NCI-H345 (cell line): Measurements from ENCODE around the gene AGAP1.
"Not testable (repeated sequence)": the region's sequence is repeated elsewhere in the genome, so short reads cannot be mapped to it uniquely, and the experiment has no call there.

ENCODE experiments used
- DNase-seq: peaks from one replicate; lab custom pipeline; 2025; lab: John Stamatoyannopoulos, UW

The AGAP1 gene

DNA sequence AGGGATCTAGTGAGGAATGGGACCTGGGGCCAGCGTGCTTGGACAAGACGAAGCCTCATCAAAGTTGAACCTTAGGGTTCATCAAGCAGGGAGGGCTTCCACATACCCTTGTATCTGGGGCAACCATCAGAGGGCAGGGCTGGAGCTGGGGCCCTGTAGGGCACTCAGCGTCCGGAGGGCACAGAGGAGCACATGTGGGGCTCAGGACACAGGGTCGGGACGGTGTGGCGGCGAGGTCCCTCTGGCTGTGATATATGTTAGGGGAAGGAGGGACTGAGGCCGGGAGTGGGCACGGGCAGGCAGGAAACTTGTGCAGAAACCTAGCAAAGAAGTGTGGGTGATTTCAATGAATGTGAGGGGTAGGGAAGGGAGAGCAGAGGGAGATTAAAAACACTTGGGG lies 244.0 kb downstream of the AGAP1 start:
- no peak for DNase-seq

DNA sequence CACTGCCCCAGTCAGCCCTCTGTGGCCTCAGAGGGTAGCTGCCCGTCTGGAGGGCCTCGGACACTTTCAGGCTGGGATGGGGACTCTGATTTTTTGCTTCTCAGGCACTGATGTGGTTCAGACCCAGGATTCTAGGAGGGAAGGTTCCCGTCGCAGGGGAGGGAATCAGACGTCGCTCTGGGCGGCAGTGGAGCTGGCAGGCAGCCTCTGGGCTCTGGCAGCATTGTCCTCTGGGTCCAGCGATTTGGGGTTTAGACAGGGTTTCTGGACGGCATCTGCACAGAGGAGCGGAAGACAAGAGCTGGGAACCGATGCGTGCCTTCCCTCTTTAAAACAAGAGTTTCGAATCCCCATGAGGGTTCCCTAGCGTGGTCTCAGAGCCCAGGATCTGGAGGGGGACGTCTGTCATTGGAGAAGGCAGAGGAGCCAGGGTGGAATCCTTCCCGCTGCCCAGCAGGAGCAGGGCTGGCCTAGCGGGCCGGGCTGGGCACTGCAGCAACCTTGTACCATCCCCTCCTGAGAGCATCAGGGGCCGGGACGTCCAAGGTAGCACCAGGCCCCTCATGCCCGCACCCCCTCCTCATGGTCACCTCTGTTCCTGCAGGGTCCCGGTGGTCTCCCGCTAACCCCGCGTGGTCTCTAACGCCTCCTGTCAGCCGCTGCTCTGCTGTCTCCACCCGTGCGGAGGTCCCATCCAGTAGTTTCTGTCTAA lies 246.0 kb downstream of the AGAP1 start:
- DNase-seq: no peak

DNA sequence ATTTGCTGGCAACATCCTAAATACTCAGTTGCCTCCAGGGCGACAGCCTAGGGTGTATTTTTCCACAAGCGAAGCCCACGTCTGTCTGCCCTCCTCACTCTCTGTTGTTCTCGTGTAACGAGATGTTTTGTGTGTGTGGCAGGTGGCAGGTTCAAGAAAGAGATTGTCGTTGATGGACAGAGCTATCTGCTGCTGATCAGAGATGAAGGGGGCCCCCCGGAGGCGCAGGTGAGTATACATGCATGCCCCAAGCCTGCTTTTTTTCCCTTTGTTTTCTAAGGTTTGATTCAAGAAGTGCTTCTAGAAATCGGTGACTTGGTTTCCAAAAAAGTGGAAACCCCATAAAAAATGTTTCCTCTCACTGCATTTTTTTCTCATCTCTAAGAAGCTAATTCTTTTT lies 247.0 kb downstream of the AGAP1 start:
- DNase-seq: peak; percentile 67

DNA sequence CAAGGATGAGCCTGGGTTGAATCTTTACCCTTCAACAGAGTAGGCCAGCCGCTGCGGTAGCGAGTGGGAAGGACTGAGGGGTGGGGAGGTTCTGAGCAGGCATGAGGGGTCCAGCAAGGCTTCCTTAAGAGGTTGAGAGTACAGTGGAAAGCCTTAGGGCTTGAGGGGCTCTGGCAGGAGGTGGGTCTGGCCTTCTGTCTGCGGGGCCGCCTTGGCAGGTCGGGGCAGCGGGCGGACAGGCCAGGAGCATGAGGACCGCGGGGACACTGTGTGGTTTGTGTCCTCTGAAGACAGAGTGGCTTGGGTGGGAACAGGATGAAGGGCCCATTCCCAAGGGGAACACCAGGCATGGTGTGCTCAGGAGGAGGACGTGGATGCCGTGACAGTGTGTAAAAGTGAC lies 250.3 kb downstream of the AGAP1 start:
- no peak for DNase-seq

DNA sequence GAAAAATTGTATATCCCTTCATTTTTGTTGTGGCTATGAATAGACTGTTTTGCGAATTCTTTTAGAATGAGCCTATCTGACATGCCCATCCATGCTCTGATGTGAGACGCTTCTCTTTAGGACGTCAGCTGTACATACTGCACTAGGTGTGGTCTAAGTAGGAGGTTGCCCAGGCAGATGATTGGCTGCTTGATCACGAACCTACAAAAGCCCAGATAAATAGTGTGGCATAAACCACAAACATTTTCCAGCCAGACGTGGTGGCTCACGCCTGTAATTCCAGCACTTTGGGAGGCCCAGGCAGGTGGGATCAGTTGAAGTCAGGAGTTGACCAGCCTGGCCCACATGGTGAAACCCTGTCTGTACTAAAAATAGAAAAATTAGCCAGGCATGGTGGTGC lies 251.8 kb downstream of the AGAP1 start:
- DNase-seq: no peak

DNA sequence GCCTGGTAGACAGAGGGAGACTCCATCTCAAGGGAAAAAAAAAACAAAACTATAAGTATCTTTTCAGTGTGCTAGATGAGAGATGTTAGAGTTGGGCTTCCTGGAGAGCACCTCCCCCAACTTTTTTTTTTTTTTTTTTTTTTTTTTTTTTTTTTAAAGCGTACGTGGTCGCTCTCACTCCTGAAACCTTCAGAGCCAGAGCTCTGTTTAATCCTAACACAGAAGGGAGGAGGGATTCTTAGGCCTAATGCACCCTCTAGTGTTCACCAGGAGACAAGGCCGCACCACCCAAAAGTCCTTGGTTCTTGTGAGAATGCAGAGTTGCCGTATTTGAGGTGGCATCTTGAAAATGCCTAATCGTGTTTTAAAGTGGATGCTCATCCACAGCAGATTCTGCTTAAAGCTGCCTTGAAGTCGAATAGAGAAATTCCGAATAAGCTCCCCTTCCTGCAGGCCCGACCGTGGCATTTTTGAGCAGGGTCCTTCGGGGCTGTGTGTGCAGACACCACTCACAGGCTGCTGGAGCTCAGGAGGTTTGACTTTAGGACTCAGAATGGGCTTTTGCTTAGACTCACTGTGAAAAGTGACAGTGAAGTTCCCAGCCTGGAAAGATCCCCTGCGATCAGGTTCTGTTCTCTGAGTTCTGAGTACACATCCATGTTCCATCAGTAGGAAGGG lies 252.6 kb downstream of the AGAP1 start:
- peak; percentile 74 for DNase-seq

DNA sequence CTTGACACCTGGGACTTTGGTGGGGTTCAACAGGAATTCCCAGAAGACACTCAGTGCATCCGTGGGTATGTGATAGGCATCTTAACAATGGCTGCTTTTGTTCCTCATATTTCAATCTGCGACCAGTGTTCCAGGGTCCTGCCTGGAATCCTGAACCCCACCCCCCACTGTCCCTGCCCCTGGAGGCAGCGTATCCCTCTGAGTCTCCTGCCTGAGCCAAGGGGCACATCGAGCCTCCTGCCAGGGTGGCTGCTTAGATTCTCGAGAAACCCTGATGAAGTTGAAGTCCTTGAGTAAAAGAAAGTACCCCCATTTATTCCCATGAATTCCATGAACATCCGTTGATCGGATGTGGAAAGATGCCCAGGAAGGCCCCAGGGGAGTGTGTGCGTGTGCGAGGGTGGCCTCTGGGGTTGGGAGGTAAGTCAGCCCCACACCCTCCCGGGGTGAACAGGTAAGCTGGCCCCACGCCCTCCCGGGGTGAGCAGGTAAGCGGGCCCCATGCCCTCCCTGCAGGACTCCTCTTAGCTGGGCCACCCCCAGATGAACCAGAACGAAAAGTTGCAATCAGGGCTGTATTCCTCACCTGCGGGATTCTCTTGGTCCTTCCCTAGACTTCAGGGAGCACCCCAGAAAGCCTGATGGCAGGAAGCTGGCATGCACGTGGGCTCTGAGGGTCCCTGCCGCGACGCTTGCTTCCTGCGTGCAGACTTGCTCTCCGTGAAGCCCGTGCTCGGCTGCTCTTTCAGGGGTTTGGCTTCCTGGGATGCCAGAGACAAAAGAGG lies 253.3 kb downstream of the AGAP1 start:
- DNase-seq: no peak

DNA sequence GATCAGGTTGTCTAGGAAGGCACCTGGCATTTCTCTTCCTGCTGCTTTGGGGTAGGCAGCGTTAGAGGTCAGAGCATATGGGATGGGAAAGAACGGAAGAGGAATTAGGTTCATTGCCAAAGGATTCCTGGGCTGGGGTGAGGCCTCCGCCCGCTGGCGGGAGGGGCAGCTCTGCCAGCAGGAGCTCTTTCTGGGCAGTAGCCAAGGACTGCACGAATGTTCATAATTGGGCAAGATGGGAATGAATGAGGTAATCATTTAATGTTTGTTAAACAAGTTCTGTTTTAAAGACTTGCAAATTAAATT lies 253.9 kb downstream of the AGAP1 start:
- DNase-seq: no peak

DNA sequence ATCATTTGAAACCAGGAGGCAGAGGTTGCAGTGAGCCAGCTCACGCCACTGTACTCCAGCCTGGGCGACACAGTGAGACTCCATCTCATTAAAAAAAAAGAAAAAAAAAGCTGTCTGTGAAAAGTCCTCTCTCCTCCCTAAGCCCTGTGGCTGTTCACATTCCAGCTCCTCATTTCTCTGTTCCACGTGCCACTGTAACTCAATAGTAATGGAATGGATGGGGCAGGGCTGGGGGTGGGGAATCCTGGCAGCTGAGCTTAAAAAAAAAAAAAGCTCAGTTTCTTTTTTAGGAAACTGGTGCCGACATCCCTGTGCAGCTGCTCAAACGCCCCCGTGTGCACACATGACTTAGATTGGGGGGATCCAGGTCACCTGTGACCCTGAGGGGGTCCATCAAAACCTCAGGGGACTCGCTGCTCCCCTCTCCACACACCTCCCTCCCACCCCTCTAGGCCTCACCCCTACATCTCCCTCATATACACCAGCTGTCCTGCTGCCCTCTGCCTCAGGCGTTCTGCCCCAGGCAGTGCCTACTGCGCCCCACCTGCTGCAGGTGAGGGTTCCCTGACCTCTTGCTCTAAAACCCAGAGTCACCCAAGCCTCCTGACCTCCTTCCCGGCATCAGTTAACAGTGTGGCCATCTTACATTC lies 255.4 kb downstream of the AGAP1 start:
- DNase-seq: no peak

DNA sequence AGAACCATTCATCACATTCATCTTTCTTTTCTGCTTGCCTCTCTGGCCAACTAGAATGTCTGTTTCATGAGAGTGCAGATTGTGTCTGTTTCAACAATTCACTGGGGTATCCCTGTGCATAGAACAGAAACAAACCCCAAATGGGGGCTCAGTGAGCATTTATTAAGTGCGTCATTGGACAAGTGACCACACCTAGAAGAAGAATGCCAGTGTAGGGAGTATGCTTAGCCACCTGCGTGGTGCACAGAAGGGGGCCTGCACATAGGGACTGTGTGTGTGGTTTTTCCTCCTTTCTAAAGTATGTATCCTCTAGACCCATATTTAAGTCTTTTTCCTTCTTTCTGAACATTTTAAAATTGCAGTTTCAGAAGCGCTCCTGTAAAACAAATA lies 255.9 kb downstream of the AGAP1 start:
- DNase-seq: no peak

DNA sequence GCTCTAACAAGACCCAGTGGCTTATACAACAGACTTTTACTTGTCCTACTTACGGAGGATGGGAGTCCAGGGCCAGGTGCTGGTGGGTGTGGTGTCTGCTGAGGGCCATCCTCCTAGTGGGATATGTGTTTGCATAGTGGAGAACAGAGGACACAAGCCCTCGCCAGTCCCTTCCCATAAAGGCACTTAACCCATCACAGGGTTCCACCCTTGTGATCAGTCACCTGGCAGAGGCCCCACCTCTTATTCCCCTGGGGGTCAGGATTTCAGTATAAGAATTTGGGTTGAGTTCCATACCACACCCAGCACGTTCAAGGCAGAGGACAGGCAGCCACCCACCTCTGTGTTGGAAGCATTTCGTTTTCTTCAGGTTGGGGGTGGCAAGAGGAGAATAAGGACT lies 259.0 kb downstream of the AGAP1 start:
- peak; percentile 31 for DNase-seq

DNA sequence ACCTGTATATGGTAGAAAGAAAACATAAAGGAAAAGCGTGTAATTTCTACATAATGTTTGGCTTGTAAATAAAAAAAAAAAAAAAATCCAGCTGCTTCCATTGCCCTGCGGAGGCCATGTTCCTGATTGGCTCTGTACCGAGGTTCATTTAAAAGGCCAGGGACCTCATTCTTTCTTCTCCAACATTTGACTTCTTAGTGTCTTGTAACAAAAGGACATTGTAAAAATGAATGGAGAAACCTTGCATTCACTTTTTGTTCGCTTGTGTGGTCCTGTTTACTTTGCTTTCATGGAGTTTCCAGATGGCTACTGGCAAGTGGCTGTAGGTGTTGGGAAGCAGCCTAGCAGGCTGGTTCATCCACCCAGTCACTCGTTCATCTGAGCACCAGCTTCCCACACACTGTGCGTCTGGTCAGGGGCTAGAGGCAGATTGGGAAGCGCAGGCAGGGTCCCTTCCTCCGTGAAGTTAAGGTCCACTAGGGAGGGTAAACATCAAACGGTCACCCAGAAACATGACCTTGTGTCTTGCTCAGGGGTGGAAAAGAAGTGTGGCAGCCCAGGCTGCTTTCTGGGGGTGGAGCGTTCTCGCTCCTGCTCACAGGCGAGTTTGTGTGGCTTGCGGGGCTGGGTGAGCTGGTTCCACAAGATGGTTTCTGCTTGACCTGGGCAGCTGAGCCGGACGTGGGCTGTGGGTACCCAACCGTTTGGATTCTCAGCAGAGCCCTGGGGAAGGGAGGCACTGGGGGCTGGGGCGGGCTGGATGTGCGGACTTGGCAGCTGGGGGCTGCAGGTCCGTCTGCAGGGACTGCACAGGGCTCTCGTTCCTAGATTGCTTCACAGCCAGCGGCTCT lies 260.7 kb downstream of the AGAP1 start:
- no peak for DNase-seq

DNA sequence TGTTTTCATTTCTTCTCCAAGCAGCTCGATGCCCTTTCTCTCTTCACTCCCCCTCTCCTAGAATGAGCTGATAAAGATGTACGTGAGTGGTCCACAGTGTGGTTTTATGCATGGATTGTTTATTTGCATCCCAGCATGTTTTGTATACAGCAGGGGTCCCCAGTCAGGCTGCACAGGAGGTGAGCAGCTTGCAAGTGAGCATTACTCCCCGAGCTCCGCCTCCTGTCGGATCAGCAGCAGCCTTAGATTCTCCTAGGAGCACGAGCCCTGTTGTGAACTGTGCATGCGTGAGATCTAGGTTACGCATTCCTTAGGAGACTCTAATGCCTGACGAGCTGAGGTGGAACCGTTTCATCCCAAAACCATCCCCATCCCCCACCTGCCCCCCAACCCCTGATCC lies 262.6 kb downstream of the AGAP1 start:
- DNase-seq: no peak

DNA sequence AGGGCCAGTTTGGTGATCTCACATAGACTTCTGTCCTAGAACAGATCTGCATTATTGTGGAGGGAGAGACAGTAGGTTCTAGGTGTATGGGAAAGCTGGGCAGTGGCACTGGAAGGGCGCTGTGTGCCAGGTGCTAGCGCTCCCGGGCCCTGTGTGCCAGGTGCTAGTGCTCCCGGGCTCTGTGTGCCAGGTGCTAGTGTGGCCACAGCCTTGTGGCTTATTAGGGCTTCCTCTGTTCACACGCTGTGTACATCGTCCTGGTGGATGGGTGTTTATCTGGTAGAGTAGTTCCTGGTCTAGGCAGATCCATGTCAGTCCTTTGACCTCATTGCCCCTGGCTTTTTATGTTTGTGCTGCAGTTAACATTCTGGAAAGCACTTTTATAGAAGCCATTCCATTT lies 263.4 kb downstream of the AGAP1 start:
- no peak for DNase-seq

DNA sequence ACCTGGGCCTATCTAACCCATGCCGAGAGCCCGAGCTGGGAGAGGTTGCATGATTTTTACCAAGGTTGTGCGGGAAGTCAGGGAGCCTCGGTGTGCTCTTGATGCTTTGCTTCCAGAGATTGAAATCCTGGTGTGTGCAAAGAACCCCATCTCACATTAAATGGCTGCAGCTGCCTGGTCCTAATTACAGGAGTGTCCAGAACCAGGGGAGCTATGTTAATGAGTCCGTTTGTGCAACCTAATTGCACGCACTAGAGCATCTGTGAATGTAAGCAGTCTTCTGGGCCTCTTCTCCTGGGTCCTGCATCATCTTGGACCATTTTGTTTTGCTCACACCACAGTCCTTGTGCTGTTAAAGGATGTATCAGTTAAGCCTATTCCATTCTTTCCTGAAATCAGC lies 263.8 kb downstream of the AGAP1 start:
- DNase-seq: no peak

DNA sequence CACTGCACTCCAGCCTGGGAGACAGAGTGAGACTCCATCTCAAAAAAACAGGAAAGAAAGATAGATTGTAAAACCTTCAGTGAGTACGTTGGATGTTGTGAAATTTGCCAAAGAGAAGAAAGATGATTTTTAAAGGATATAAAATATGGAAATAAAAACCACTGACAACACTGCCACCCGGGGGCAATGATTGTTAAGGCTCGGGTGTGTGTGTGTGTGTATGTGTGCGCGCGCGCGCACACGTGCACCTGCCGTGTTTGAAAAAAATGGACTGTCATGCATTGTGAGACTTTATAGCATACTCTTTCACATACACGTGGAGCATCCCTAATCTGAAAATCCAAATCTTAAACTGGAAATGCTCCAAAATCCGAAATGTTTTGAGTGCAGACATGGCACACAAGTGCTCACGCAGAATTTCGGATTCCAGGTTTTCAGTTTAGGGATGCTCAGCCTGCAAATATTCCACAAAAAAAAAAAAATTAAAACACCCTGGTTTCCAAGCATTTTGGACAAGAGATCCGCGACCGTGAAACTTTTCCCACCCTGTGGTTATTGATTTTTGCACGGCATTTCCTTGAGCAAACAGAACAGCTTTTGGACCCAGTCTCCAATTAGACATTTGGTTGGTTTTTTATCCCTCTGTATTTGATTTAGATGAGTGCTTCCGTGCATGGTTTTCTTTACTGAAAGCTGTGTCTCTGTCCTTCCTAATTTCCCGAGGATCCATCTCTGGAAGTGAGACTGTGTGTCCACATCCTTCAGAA lies 269.2 kb downstream of the AGAP1 start:
- DNase-seq: no peak

DNA sequence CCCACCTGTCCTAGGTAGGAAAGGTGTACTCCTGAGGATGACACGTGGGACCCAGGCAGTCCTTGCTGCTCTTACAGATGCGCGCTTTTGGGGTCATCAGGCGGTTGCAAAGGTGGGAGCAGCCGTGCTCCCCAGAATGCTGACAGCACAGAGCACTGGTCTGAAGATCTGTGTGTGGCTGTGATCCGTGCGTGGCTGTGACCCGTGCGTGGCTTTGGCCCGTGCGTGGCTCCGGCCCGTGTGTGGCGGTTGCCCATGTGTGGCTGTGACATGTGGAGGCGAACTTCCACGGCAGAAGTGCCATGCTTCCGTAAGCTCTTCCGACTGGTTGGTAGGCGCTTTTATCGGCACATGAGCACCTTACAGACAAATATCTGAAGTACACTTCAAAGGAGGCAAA lies 270.0 kb downstream of the AGAP1 start:
- DNase-seq: no peak

DNA sequence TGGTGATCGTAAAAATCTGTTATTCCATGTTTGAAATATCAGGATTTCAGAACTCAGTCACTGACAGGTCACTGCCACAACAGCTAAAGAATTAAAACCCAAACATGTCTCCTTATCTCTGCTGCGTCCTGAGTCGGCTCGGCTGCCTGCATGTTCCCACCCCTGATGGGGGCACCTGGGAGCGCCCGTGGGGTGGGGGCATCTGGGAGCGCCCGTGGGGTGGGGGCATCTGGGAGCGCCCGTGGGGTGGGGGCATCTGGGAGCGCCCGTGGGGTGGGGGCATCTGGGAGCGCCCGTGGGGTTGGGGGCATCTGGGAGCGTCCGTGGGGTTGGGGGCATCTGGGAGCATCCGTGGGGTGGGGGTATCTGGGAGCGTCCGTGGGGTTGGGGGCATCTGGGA lies 270.6 kb downstream of the AGAP1 start:
- DNase-seq: not testable (repeated sequence)

DNA sequence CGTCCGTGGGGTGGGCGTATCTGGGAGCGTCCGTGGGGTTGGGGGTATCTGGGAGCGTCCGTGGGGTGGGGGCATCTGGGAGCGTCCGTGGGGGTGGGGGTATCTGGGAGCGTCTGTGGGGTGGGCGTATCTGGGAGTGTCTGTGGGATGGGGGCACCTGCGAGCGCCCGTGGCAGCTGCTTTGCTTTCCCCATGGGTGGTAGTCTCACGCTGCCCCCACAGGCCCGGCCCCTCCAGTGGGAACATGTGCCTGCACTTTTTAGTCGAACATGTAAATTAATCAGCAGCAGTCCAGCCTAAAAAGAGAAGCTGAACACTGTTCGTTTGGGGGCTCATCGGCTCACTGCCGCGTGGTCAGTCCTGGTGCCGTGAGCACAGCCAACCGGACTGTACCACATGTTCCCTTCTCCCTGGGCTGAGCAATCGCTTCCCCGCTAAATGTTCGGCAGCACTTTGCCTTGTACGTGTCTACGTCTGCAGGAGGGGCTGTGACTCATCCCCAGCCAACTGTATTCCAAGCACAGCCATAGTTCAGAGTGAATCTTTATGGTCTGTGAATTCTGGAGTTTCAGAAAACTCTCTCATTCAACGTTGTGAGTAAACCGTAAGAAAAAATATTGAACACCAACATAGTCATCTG lies 271.5 kb downstream of the AGAP1 start:
- no peak for DNase-seq

DNA sequence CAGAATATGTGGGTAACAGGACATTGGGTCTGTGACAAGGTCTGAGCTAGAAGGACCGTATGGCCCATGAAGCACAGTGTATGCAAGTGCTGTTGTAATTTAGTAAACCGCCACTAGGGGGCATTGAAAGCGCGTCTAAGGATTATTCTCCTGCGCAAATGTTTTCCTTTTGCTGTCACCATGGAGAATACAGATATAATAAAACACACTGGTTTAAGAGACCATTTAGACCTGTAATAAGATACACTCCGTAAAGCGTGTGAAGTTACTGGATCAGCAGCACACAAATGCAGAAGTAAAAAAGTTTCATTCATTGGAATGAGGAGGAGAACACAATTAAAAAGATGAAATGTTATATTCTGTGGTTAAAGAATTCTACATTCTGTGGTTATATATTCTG lies 272.4 kb downstream of the AGAP1 start:
- DNase-seq: peak; percentile 81

DNA sequence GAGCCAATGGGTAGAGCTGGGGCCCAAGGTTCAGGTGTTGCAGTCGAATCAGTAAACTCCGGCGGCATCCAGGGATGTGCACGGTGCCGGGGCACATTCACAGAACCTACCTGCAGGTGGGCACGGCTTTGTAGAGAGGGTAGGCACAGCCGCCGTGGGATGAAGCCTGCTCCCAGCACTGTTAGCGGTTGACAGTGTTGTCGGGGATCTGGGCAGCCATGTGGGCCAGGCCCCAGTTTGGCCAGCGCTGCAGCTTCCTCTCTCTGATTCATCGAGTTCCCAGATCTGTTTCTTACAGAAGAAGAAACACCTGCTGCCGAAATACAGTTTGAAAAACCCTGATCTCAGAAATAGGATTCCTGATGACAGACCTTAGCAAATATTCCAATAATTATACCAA lies 274.8 kb downstream of the AGAP1 start:
- no peak for DNase-seq
